Activated T-helper 17 cell treated with anti-CD3 and anti-CD28 coated beads, Interleukin-2, amount 50 U/mL, for 72 hours (primary cell): ENCODE measurements around the gene P2RX4. TPM values are rescaled to one million over a fixed set of nuclear protein-coding genes. Genes with fewer than 3 reads are reported as not detected.
A peak's percentile ranks its signal among the peaks of the same experiment; 100 is the strongest.
"Not testable (repeated sequence)": the region's sequence is repeated elsewhere in the genome, so short reads cannot be mapped to it uniquely, and the experiment has no call there.

Source experiments
- ATAC-seq: fragments of 150-1000 bp; cut with Tn5 transposase; replicated peaks from 2 replicates; pipeline ENCODE4 v1.10.0; 2021; ENCODE audit warnings: mild to moderate bottlenecking, moderate library complexity
- H3K27ac Mint-ChIP-seq: one replicate; pipeline ENCODE4 v1.8.0; 2022; ENCODE audit warnings: mixed read lengths
- H3K27me3 Mint-ChIP-seq: one replicate; pipeline ENCODE4 v1.8.0; 2022; ENCODE audit warnings: mixed read lengths
- H3K36me3 Mint-ChIP-seq: one replicate; pipeline ENCODE4 v1.8.0; 2022; ENCODE audit warnings: low read depth, mild to moderate bottlenecking, mixed read lengths
- H3K4me1 Mint-ChIP-seq: one replicate; pipeline ENCODE4 v1.8.0; 2022; ENCODE audit warnings: mixed read lengths
- H3K4me3 Mint-ChIP-seq: one replicate; pipeline ENCODE4 v1.8.0; 2022; ENCODE audit warnings: mild to moderate bottlenecking, mixed read lengths
- H3K9me3 Mint-ChIP-seq: one replicate; pipeline ENCODE4 v1.8.0; 2022; ENCODE audit warnings: mixed read lengths
- total RNA-seq, 2 donors: library from RNA; stranded (reverse); gene quantifications; one replicate each; pipeline ENCODE4 v1.2.3, GENCODE V29; 2022

The P2RX4 gene
- total RNA-seq, 2 donors from 2014 or later: 31.6 to 45.3 TPM

- Mint-ChIP-seq H3K36me3 (peaks cover 6% of the 10 kb centered on the region), H3K4me1 (no peaks in the 10 kb centered on the region), H3K4me3 (no peak overlapping the region), H3K27me3 (no peaks in the 10 kb centered on the region), H3K27ac (peak overlapping the region; percentile 25), H3K9me3 (no peaks in the 10 kb centered on the region)
- peak; percentile 100 for ATAC-seq
These were observed 27.6 kb upstream of the P2RX4 start for GRCh38 chr12:121182222-121182893.

DNA sequence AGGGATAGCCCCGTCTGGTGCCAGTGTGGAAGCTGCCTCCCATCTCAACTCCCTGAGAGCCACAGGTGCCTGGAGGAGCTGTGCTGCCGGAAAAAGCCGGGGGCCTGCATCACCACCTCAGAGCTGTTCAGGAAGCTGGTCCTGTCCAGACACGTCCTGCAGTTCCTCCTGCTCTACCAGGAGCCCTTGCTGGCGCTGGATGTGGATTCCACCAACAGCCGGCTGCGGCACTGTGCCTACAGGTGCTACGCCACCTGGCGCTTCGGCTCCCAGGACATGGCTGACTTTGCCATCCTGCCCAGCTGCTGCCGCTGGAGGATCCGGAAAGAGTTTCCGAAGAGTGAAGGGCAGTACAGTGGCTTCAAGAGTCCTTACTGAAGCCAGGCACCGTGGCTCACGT, 25.5 kb upstream of the P2RX4 start:
- Mint-ChIP-seq H3K4me1 (no peaks in the 10 kb centered on the region), H3K36me3 (peaks cover 6% of the 10 kb centered on the region), H3K27ac (no peak overlapping the region), H3K27me3 (no peaks in the 10 kb centered on the region), H3K9me3 (no peaks in the 10 kb centered on the region), H3K4me3 (no peak overlapping the region)
- no peak for ATAC-seq

- H3K36me3 Mint-ChIP-seq: peaks cover 6% of the 10 kb centered on the region
- no peaks in the 10 kb centered on the region for H3K9me3 Mint-ChIP-seq
- no peak for ATAC-seq
- no peak overlapping the region for H3K27ac Mint-ChIP-seq
- no peaks in the 10 kb centered on the region for H3K27me3 Mint-ChIP-seq
- H3K4me3 Mint-ChIP-seq: no peak overlapping the region
- no peaks in the 10 kb centered on the region for H3K4me1 Mint-ChIP-seq
These were observed 24.7 kb upstream of the P2RX4 start for GRCh38 chr12:121184984-121185889.

- Mint-ChIP-seq H3K4me1 (no peaks in the 10 kb centered on the region), H3K27ac (no peak overlapping the region)
- ATAC-seq: no peak
These were observed 23.1 kb upstream of the P2RX4 start for GRCh38 chr12:121186826-121187225.

DNA sequence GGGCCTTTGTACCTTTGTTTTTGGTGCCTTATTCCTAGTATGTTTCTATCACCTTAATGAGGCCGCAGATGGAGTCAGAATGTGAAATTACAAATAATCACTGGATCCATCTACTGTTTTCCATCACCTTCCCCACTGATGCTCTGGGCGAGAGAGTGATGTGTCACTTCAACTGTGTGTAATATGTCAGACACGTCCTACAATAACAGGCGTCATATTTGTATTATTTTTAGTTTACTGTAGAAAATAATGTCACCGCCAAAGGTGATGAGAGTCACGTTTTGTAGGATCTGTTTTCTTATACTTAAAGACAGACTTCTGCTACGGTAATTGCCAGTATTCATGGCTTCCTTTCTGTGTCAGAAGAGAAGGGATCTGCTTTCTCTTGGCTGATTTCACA, 22.4 kb upstream of the P2RX4 start:
- H3K27me3 Mint-ChIP-seq: no peaks in the 10 kb centered on the region
- ATAC-seq: no peak
- no peaks in the 10 kb centered on the region for H3K4me1 Mint-ChIP-seq
- no peak overlapping the region for H3K27ac Mint-ChIP-seq
- H3K36me3 Mint-ChIP-seq: no peaks in the 10 kb centered on the region
- H3K9me3 Mint-ChIP-seq: no peaks in the 10 kb centered on the region
- no peak overlapping the region for H3K4me3 Mint-ChIP-seq

More at GRCh38 chr12:121186826-121187225, 23.1 kb upstream of the P2RX4 start:
- Mint-ChIP-seq H3K27me3 (no peaks in the 10 kb centered on the region), H3K9me3 (no peaks in the 10 kb centered on the region), H3K36me3 (no peaks in the 10 kb centered on the region), H3K4me3 (no peak overlapping the region)

GRCh38 chr12:121188227-121188626, 21.7 kb upstream of the P2RX4 start:
- Mint-ChIP-seq H3K27ac (no peak overlapping the region), H3K4me3 (no peak overlapping the region), H3K27me3 (no peaks in the 10 kb centered on the region), H3K9me3 (no peaks in the 10 kb centered on the region), H3K4me1 (no peaks in the 10 kb centered on the region), H3K36me3 (no peaks in the 10 kb centered on the region)
- no peak for ATAC-seq

GRCh38 chr12:121189131-121189530, 20.8 kb upstream of the P2RX4 start:
- no peak overlapping the region for H3K4me3 Mint-ChIP-seq

DNA sequence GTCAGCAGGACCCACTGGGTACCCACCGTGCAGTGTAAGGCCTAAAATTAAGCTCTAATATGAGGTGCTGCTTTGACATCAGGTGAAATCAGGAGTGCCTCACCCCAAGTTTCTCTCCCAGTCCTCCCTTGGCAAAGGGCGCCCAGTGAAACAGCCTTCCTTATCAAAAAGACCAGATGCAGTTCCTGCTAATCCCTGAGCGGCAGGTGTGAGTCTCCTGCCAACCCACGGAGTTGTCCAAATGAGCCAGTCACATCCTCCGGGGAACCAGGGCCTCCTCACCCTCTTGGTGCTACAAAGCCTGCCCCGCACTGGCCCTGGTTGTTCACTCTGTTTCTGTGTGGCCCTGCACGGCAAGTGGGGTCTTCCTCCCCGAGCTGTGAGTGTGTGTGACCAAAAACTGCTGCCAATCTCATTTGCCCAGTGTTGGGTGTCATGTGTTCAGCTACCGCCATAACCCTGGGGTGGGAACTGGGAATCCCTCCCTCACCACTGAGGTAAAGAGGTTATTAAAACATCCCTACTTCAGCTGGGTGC, 20.2 kb upstream of the P2RX4 start:
- Mint-ChIP-seq H3K4me1 (no peaks in the 10 kb centered on the region), H3K4me3 (no peak overlapping the region), H3K27ac (no peak overlapping the region), H3K9me3 (no peaks in the 10 kb centered on the region), H3K36me3 (no peaks in the 10 kb centered on the region), H3K27me3 (no peaks in the 10 kb centered on the region)
- no peak for ATAC-seq

More at GRCh38 chr12:121189131-121189530, 20.8 kb upstream of the P2RX4 start:
- H3K9me3 Mint-ChIP-seq: no peaks in the 10 kb centered on the region
- H3K4me1 Mint-ChIP-seq: no peaks in the 10 kb centered on the region
- no peak for ATAC-seq
- H3K27ac Mint-ChIP-seq: no peak overlapping the region
- no peaks in the 10 kb centered on the region for H3K27me3 Mint-ChIP-seq
- H3K36me3 Mint-ChIP-seq: no peaks in the 10 kb centered on the region

DNA sequence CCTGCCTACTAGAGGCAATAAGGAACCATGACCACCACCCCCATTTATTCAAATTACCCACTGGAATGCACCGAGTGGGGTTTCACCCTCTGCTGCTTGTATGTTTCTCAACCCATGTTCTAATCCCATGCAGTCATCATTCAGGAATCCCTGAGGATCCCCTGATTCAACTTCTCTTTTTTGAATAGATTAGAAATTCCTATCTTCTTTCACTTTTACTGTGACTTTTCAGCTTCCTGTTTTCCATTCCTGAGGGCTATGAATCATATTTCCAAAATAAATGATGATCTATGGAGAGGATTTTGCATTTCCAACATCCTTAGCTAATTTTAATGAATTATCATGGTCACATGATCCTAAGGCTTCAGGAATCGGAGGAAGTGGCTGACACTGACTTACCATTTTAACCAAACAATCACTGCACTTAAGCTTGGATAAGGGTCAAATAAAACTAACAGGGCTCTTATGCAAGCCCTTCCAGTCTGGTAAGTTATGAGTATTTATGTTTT, 19.4 kb upstream of the P2RX4 start:
- no peaks in the 10 kb centered on the region for H3K27me3 Mint-ChIP-seq
- H3K9me3 Mint-ChIP-seq: no peaks in the 10 kb centered on the region
- H3K4me3 Mint-ChIP-seq: no peak overlapping the region
- H3K27ac Mint-ChIP-seq: no peak overlapping the region
- no peaks in the 10 kb centered on the region for H3K36me3 Mint-ChIP-seq
- ATAC-seq: peak; percentile 49
- no peaks in the 10 kb centered on the region for H3K4me1 Mint-ChIP-seq

DNA sequence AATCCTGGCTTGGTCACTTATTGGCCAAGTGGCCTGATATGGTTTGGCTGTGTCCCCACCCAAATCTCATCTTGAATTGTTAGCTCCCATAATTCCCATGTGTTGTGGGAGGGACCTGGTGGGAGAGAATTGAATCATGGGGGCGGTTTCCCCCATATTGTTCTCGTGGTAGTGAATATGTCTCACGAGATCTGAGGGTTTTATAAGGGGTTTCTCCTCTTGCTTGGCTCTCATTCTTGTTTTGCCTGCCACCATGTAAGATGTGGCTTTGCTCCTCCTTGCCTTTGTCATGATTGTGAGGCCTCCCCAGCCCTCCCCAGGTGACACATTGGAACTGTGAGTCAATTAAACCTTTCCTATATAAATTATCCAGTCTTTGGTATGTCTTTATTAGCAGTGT, 18.8 kb upstream of the P2RX4 start:
- no peak overlapping the region for H3K4me3 Mint-ChIP-seq
- H3K36me3 Mint-ChIP-seq: no peaks in the 10 kb centered on the region
- peak; percentile 28 for ATAC-seq

DNA sequence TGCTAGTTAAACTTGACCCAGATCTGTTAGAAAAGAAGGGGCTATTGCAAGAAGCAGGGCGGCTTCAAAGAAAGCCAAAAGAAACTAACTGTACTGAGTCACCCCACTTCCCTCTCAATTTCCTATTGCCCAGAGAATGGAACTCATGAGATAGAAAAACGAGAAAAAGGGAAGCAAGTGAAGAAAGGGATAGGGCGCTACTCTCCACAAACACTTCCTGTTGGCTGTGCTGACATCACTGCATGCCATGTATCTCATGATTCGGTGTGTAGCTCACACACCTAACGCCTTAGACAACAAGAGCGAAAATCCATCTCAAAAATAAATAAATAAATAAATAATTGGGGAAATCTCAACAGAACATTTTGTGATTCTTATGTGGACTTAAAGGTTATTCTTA, 13.0 kb upstream of the P2RX4 start:
- ATAC-seq: peak; percentile 45
- Mint-ChIP-seq H3K36me3 (no peaks in the 10 kb centered on the region), H3K27ac (no peak overlapping the region), H3K27me3 (no peaks in the 10 kb centered on the region), H3K4me3 (no peak overlapping the region), H3K4me1 (no peaks in the 10 kb centered on the region), H3K9me3 (no peaks in the 10 kb centered on the region)

More for the DNA sequence above, 18.8 kb upstream of the P2RX4 start:
- Mint-ChIP-seq H3K9me3 (no peaks in the 10 kb centered on the region), H3K4me1 (no peaks in the 10 kb centered on the region), H3K27me3 (no peaks in the 10 kb centered on the region), H3K27ac (peak overlapping the region; percentile 59)

DNA sequence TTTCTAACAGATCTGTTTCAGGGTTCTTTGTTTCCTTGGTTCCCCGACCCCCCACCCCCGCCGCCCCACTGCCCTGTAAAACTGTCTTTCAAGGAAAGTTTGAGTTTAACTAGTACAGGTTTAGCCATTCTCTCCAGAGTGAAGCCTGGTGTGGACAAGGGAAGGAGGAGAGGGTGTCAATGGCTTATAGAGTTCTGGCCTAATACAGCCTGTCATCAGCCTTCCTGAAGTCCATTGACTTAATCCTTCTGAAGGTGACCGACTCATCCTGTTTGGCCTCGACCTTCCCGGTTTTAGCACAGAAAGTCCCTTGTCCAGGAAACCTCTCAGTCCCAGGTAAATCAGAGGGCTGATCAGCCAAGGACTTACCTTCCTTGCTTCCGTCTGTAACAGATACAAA, 11.0 kb upstream of the P2RX4 start:
- no peaks in the 10 kb centered on the region for H3K4me1 Mint-ChIP-seq
- no peaks in the 10 kb centered on the region for H3K27me3 Mint-ChIP-seq
- H3K9me3 Mint-ChIP-seq: no peaks in the 10 kb centered on the region
- no peak overlapping the region for H3K27ac Mint-ChIP-seq
- no peaks in the 10 kb centered on the region for H3K36me3 Mint-ChIP-seq
- H3K4me3 Mint-ChIP-seq: no peak overlapping the region
- no peak for ATAC-seq

- H3K27me3 Mint-ChIP-seq, H3K4me1 Mint-ChIP-seq, H3K4me3 Mint-ChIP-seq, H3K9me3 Mint-ChIP-seq, H3K36me3 Mint-ChIP-seq, H3K27ac Mint-ChIP-seq, ATAC-seq: not testable (repeated sequence)
These were observed 8.8 kb upstream of the P2RX4 start for GRCh38 chr12:121201140-121201539.

- no peak overlapping the region for H3K4me3 Mint-ChIP-seq
- peaks cover 8% of the 10 kb centered on the region for H3K4me1 Mint-ChIP-seq
- H3K36me3 Mint-ChIP-seq: no peaks in the 10 kb centered on the region
- no peaks in the 10 kb centered on the region for H3K27me3 Mint-ChIP-seq
- ATAC-seq: no peak
- no peak overlapping the region for H3K27ac Mint-ChIP-seq
- no peaks in the 10 kb centered on the region for H3K9me3 Mint-ChIP-seq
These were observed 7.2 kb upstream of the P2RX4 start for GRCh38 chr12:121202407-121203355.
